B cell (primary cell): Measurements from ENCODE around the gene NUMBL. TPM values are rescaled to one million over a fixed set of nuclear protein-coding genes. Genes with fewer than 3 reads are reported as not detected.
A peak's percentile ranks its signal among the peaks of the same experiment; 100 is the strongest.

Experiments used
- ATAC-seq: fragments of 200-7000 bp; cut with Tn5 transposase; one replicate; pipeline ENCODE4 v1.10.0; 2021; ENCODE audit warnings: low read depth, mild to moderate bottlenecking, moderate number of reproducible peaks, moderate library complexity
- CTCF ChIA-PET: fragments of 350-600 bp; sonication (Branson Sonifier 250); formaldehyde crosslinking; loops from one replicate; lab custom pipeline; 2021; ENCODE audit warnings: antibody characterized with exemption, inconsistent platforms; lab: Charles Lee
- POLR2A ChIA-PET: fragments of 350-600 bp; sonication (Branson Sonifier 250); formaldehyde crosslinking; loops from one replicate; lab custom pipeline; 2021; ENCODE audit warnings: antibody characterized with exemption; lab: Charles Lee
- DNase-seq: peaks from one replicate; pipeline ENCODE4 v3.0.0; 2013
- H2AFZ ChIP-seq: 2 replicates; pipeline ENCODE4 v1.6.1; 2012; ENCODE audit warnings: mild to moderate bottlenecking, low read depth, low read length; ENCODE audit not compliant: insufficient read depth, poor library complexity, severe bottlenecking
- H3K27ac ChIP-seq, 2 donors: 1 replicate in 1 of 2; 2 replicates in 1 of 2; pipeline ENCODE4 v1.5.1; 2012 to 2013; ENCODE audit warnings: low read length in 2 of 2, mild to moderate bottlenecking in 2 of 2, moderate library complexity in 1 of 2
- H3K27me3 ChIP-seq, 4 experiments: fragments of 200-600 bp in 1 of 4; sonication (generic) in 1 of 4; replicated peaks in 1 of 4; 1 replicate in 2 of 4; 2 replicates in 2 of 4; pipeline versions ENCODE4 v1.6.1 to v1.7.0; 2013 to 2016; ENCODE audit warnings: low read length in 3 of 4, mild to moderate bottlenecking in 2 of 4, mixed read lengths in 1 of 4, moderate library complexity in 1 of 4; ENCODE audit not compliant: insufficient read depth in 4 of 4, control insufficient read depth in 3 of 4; ENCODE audit errors: control extremely low read depth in 1 of 4
- H3K36me3 ChIP-seq, 2 experiments: replicated peaks in 1 of 2; 1 replicate in 1 of 2; 2 replicates in 1 of 2; pipeline versions ENCODE4 v1.6.1 to v1.7.1; 2013; ENCODE audit warnings: low read length in 1 of 2; ENCODE audit not compliant: insufficient read depth in 2 of 2, control insufficient read depth in 1 of 2; ENCODE audit errors: control extremely low read depth in 1 of 2, extremely low read depth in 1 of 2
- H3K4me1 ChIP-seq, 2 donors: fragments of 200-600 bp in 1 of 2; sonication (generic) in 1 of 2; 1 replicate in 1 of 2; 2 replicates in 1 of 2; pipeline versions ENCODE4 v1.5.1 to v1.6.1; 2013 to 2017; ENCODE audit warnings: low read length in 2 of 2; ENCODE audit not compliant: control insufficient read depth in 2 of 2, insufficient read depth in 2 of 2
- H3K4me2 ChIP-seq: replicated peaks from 2 replicates; pipeline ENCODE3; 2012; ENCODE audit warnings: mild to moderate bottlenecking, low read depth, low read length; ENCODE audit not compliant: poor library complexity, severe bottlenecking
- H3K4me3 ChIP-seq, 5 experiments: fragments of 200-600 bp in 1 of 5; sonication (generic) in 1 of 5; 1 replicate in 3 of 5; 2 replicates in 2 of 5; pipeline versions ENCODE4 v1.5.1 to v1.7.0; 2011 to 2016; ENCODE audit warnings: low read length in 4 of 5, mild to moderate bottlenecking in 4 of 5, low read depth in 2 of 5, control low read depth in 1 of 5, moderate library complexity in 1 of 5; ENCODE audit not compliant: insufficient read depth in 1 of 5; ENCODE audit errors: control extremely low read depth in 1 of 5, extremely low read depth in 1 of 5
- H3K79me2 ChIP-seq: fragments of 200-600 bp; sonication (generic); one replicate; pipeline ENCODE4 v1.6.0; 2016; ENCODE audit warnings: low read length; ENCODE audit not compliant: control insufficient read depth, insufficient read depth
- H3K9ac ChIP-seq: fragments of 200-600 bp; sonication (generic); 2 replicates; pipeline ENCODE4 v1.6.1; 2017; ENCODE audit warnings: mild to moderate bottlenecking, low read length, moderate library complexity
- H3K9me3 ChIP-seq, 3 donors: one replicate each; pipeline versions ENCODE4 v1.6.1 to v1.7.1; 2013; ENCODE audit warnings: low read length in 2 of 3; ENCODE audit not compliant: control insufficient read depth in 2 of 3, insufficient read depth in 1 of 3; ENCODE audit errors: control extremely low read depth in 1 of 3
- H4K20me1 ChIP-seq: 2 replicates; pipeline ENCODE4 v1.6.0; 2012; ENCODE audit warnings: mild to moderate bottlenecking, low read length; ENCODE audit not compliant: insufficient read depth, control insufficient read depth, poor library complexity, severe bottlenecking
- H3K27ac Mint-ChIP-seq: one replicate; pipeline ENCODE4 v1.8.0; 2021; ENCODE audit warnings: mixed read lengths
- H3K27me3 Mint-ChIP-seq: one replicate; pipeline ENCODE4 v1.8.0; 2021; ENCODE audit warnings: mixed read lengths
- H3K4me1 Mint-ChIP-seq: one replicate; pipeline ENCODE4 v1.8.0; 2021; ENCODE audit warnings: mixed read lengths
- H3K4me3 Mint-ChIP-seq: one replicate; pipeline ENCODE4 v1.8.0; 2021; ENCODE audit warnings: mixed read lengths
- H3K9me3 Mint-ChIP-seq: one replicate; pipeline ENCODE4 v1.8.0; 2022; ENCODE audit warnings: mixed read lengths; ENCODE audit not compliant: insufficient read depth
- EZH2 ChIP-seq: IDR thresholded peaks from 2 replicates; pipeline ENCODE4 v1.6.1; 2012; ENCODE audit warnings: borderline replicate concordance, low read depth, mild to moderate bottlenecking, moderate library complexity, low read length; ENCODE audit not compliant: insufficient read depth, poor library complexity, severe bottlenecking
- WGBS: methylation state at CpG from one replicate; pipeline ENCODE4 v1.1.5; 2013; ENCODE audit warnings: missing lambda C conversion rate; ENCODE audit not compliant: insufficient coverage; 5-methylcytosine and 5-hydroxymethylcytosine counted together
- intact Hi-C: fragments of 100-400 bp; cut with micrococcal nuclease; formaldehyde crosslinking; loops from one replicate; pipeline ENCODE4 v1.10.0; 2022
- polyA plus RNA-seq: library from polyadenylated mRNA; depleted of rRNA; stranded (reverse); fragments of >200 nt; gene quantifications from 2 replicates; pipeline ENCODE4 v1.2.3, GENCODE V29; 2012
- total RNA-seq, 2 donors: library from RNA; stranded (reverse); fragments of 120-200 nt in 1 of 2; gene quantifications; 1 replicate in 1 of 2; 2 replicates in 1 of 2; pipeline versions ENCODE4 v1.2.3 to v1.2.4, GENCODE V29; 2013 to 2022
- TF ChIP-seq, protein P1 (sequence below): fragments of 200-600 bp; IDR thresholded peaks from one replicate; pipeline ENCODE4 v1.8.0; 2022; ENCODE audit warnings: antibody characterized with exemption, mild to moderate bottlenecking

The NUMBL gene
- total and polyA plus RNA-seq, 2 donors (not counting 1 experiment from before 2014, with no cell fraction given) = 7.8 to 21.8 TPM

GRCh38 chr19:40640744-40641143, 49.7 kb downstream of the NUMBL start:
- ChIA-PET POLR2A (no interaction called here), CTCF (no interaction called here)
- H3K9ac ChIP-seq = no peak overlapping the region
- 0% methylated on average over 1 of the region's 5 CpGs for whole genome bisulfite sequencing
- no peaks in the 10 kb centered on the region for H3K9me3 Mint-ChIP-seq
- H3K79me2 ChIP-seq = no peaks in the 10 kb centered on the region
- TF ChIP-seq, protein P1, sequence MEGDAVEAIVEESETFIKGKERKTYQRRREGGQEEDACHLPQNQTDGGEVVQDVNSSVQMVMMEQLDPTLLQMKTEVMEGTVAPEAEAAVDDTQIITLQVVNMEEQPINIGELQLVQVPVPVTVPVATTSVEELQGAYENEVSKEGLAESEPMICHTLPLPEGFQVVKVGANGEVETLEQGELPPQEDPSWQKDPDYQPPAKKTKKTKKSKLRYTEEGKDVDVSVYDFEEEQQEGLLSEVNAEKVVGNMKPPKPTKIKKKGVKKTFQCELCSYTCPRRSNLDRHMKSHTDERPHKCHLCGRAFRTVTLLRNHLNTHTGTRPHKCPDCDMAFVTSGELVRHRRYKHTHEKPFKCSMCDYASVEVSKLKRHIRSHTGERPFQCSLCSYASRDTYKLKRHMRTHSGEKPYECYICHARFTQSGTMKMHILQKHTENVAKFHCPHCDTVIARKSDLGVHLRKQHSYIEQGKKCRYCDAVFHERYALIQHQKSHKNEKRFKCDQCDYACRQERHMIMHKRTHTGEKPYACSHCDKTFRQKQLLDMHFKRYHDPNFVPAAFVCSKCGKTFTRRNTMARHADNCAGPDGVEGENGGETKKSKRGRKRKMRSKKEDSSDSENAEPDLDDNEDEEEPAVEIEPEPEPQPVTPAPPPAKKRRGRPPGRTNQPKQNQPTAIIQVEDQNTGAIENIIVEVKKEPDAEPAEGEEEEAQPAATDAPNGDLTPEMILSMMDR = no peak
- no peak for TF ChIP-seq EZH2
- intact Hi-C loops = no loop called here
- peaks cover 9% of the 10 kb centered on the region for H3K4me1 Mint-ChIP-seq
- H3K27ac ChIP-seq = no peak overlapping the region
- no peaks in the 10 kb centered on the region for H4K20me1 ChIP-seq
- no peak overlapping the region for H3K27ac Mint-ChIP-seq
- peaks cover 0 to 3% (median 0%) of the 10 kb centered on the region in 4 experiments for H3K27me3 ChIP-seq
- H3K4me3 ChIP-seq = no peak overlapping the region
- no peak for DNase-seq
- no peak overlapping the region for H3K4me3 Mint-ChIP-seq
- no peak for ATAC-seq
- H3K36me3 ChIP-seq = no peaks in the 10 kb centered on the region
- peaks cover 3% of the 10 kb centered on the region for H3K27me3 Mint-ChIP-seq
- H3K9me3 ChIP-seq = no peaks in the 10 kb centered on the region
- H3K4me1 ChIP-seq = peaks cover 5 to 8% of the 10 kb centered on the region in 2 donors
- H2AFZ ChIP-seq = no peak overlapping the region
- H3K4me2 ChIP-seq = peak overlapping the region; percentile 22

GRCh38 chr19:40639638-40639982, 50.8 kb downstream of the NUMBL start:
- intact Hi-C loops = no loop called here
- no peak overlapping the region for H3K4me3 ChIP-seq
- Mint-ChIP-seq H3K9me3 (no peaks in the 10 kb centered on the region), H3K27ac (no peak overlapping the region), H3K4me1 (peaks cover 9% of the 10 kb centered on the region), H3K27me3 (peaks cover 7% of the 10 kb centered on the region), H3K4me3 (no peak overlapping the region)
- H3K9me3 ChIP-seq = no peaks in the 10 kb centered on the region
- no peak overlapping the region for H3K27ac ChIP-seq
- TF ChIP-seq, protein P1 = no peak
- H3K27me3 ChIP-seq = peaks cover 0 to 9% (median 0%) of the 10 kb centered on the region in 4 experiments
- peaks cover 5 to 8% of the 10 kb centered on the region in 2 donors for H3K4me1 ChIP-seq
- H3K9ac ChIP-seq = no peak overlapping the region
- WGBS = 96% methylated on average over 6 of the region's 6 CpGs
- CTCF ChIA-PET = no interaction called here
- ATAC-seq (no peak), DNase-seq (no peak)
- H3K79me2 ChIP-seq = no peaks in the 10 kb centered on the region
- H2AFZ ChIP-seq = no peak overlapping the region
- no peaks in the 10 kb centered on the region for H4K20me1 ChIP-seq
- POLR2A ChIA-PET = no interaction called here
- no peaks in the 10 kb centered on the region for H3K36me3 ChIP-seq
- no peak overlapping the region for H3K4me2 ChIP-seq
